ENCODE data around the gene LRRN3. TPM values are rescaled to one million over a fixed set of nuclear protein-coding genes. Genes with fewer than 3 reads are reported as not detected.

LRRN3 gene
- total and polyA plus RNA-seq, 12 donors: 10.7 to 109 (median 55.1) TPM

DNA sequence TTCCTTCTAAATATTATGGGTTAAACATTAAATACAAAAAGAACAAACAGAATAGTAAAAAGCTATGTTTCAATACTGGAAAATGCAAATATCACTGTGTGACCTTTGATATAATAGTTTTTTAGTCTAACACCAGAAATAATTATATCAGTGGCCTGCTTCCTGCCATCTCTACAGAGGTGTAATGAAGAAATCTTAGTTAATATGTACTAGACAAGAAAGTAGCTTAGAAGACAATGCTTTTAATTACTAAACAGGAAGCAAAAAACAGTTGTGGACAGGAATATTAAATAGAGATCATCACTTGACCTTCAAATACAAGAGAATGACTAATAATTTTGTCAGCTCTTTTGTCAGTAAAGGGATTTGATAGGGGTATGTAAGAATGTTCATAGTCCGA, 47.4 kb upstream of the LRRN3 start:
- intact Hi-C loops (cut with DNase I): no loop called here
- 37 to 50% (median 49%) methylated on average over 1 of the region's 1 CpG for WGBS, 4 donors
- Histone ChIP-seq H3K36me3 (replicated peaks in 1 of 2) (no peaks in the 10 kb centered on the region), H3K4me3 (no peak overlapping the region), H3K4me1 (replicated peaks in 1 of 2) (peaks cover 0 to 11% of the 10 kb centered on the region in 2 donors), H3K27ac (no peak overlapping the region), H3K9me3 (replicated peaks in 1 of 3) (peaks cover 0 to 9% (median 0%) of the 10 kb centered on the region in 3 donors), H3K27me3 (no peaks in the 10 kb centered on the region)
- TF ChIP-seq, protein P1, sequence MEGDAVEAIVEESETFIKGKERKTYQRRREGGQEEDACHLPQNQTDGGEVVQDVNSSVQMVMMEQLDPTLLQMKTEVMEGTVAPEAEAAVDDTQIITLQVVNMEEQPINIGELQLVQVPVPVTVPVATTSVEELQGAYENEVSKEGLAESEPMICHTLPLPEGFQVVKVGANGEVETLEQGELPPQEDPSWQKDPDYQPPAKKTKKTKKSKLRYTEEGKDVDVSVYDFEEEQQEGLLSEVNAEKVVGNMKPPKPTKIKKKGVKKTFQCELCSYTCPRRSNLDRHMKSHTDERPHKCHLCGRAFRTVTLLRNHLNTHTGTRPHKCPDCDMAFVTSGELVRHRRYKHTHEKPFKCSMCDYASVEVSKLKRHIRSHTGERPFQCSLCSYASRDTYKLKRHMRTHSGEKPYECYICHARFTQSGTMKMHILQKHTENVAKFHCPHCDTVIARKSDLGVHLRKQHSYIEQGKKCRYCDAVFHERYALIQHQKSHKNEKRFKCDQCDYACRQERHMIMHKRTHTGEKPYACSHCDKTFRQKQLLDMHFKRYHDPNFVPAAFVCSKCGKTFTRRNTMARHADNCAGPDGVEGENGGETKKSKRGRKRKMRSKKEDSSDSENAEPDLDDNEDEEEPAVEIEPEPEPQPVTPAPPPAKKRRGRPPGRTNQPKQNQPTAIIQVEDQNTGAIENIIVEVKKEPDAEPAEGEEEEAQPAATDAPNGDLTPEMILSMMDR (IDR thresholded peaks at IDR 0.05): no peak
- no peak for TF ChIP-seq POLR2A (IDR thresholded peaks at IDR 0.05)
- DNase-seq: no peak

DNA sequence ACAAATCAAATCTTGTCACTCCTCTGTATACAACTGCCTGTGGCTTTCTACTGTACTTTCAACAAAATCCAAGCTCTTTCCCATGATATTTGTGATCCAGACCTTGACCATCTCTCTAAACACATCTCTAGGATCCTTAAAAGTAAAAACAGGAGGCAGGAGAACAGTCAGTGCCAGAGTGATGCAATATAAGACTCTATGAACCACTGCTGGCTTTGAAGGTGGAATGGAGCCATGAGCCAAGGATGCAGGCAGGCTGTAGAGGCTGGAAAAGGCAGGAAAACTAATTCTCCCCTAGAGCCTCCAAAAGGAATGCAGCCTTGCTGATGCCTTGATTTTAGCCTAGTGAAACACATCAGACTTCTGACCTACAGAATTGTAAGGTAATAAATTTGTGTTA, 45.5 kb upstream of the LRRN3 start:
- Histone ChIP-seq H3K27me3 (no peaks in the 10 kb centered on the region), H3K4me3 (no peak overlapping the region), H3K9me3 (replicated peaks in 1 of 3) (peaks cover 0 to 9% (median 0%) of the 10 kb centered on the region in 3 donors), H3K36me3 (replicated peaks in 1 of 2) (no peaks in the 10 kb centered on the region), H3K4me1 (replicated peaks in 1 of 2) (peaks cover 0 to 11% of the 10 kb centered on the region in 2 donors), H3K27ac (no peak overlapping the region)
- intact Hi-C loops (cut with DNase I): no loop called here
- DNase-seq: peak in 4 of 7 donors; percentile 18 to 32 (median 26)
- TF ChIP-seq POLR2A (IDR thresholded peaks at IDR 0.05): no peak
- TF ChIP-seq, protein P1 (IDR thresholded peaks at IDR 0.05): no peak

DNA sequence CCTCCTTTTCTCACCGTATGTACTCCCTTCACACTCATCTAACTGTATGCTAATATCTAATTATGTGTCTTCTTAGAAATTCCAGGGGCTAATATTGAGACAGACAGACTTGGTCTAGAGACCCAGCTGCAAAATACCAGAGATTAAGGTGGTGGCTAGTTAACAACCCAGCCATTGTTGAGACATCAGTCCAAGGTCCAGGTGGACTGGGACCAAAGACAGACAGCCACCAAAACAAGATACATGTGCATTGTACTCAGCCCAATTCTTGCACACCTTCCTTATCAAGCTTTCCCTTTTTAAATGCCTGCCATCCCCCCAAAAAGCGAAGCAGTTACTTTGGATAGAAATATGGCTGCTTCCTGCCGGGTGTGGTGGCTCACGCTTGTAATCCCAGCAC, 43.3 kb upstream of the LRRN3 start:
- no peak for TF ChIP-seq POLR2A (IDR thresholded peaks at IDR 0.05)
- TF ChIP-seq, protein P1 (IDR thresholded peaks at IDR 0.05): no peak
- intact Hi-C loops (cut with DNase I): no loop called here
- WGBS, 4 donors: 87 to 95% (median 90%) methylated on average over 4 of the region's 4 CpGs

DNA sequence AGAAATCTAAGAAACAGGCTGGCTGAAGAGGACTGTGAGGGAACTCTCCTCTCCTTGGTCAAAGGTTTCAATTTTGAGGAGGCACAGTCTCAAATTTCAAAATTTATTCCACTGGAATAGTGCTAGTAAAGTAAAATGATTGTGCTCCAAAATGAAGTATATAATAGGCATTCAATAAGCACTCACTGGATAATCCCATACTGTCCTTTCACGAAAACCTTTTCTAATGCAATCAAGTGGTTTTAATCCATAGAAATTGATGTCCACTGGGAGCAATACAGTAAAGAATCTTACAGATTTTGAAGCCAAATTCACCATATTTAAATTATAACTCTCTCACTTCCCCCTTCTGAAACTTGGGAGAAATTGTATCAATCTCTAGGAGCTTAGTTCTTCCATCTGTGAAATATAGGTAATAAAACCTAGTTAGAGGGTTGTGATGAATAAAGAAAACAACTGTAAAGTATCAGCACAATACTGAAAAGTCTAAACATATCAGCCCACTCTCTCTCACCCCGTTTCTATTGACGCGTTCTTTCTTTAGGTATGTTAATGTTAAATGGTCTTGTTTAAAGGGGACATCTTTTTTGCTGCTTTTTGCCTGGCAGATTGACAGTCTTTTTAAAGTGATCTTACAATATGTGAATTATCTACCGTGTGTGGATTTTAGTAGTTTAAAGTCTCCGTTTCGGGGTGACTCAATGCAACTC, 40.8 kb upstream of the LRRN3 start:
- H3K27me3 ChIP-seq: no peaks in the 10 kb centered on the region
- DNase-seq: no peak
- 70 to 85% (median 79%) methylated on average over 7 of the region's 7 CpGs for WGBS, 4 donors
- peaks cover 0 to 9% (median 0%) of the 10 kb centered on the region in 3 donors for H3K9me3 ChIP-seq (replicated peaks in 1 of 3)
- peaks cover 0 to 4% of the 10 kb centered on the region in 2 donors for H3K4me1 ChIP-seq (replicated peaks in 1 of 2)
- intact Hi-C loops (cut with DNase I): no loop called here
- no peak overlapping the region for H3K27ac ChIP-seq
- H3K4me3 ChIP-seq: no peak overlapping the region
- H3K36me3 ChIP-seq (replicated peaks in 1 of 2): no peaks in the 10 kb centered on the region
- no peak for TF ChIP-seq POLR2A (IDR thresholded peaks at IDR 0.05)
- TF ChIP-seq, protein P1 (IDR thresholded peaks at IDR 0.05): no peak

More for the DNA sequence above, 43.3 kb upstream of the LRRN3 start:
- peaks cover 0 to 9% (median 0%) of the 10 kb centered on the region in 3 donors for H3K9me3 ChIP-seq (replicated peaks in 1 of 3)
- H3K4me3 ChIP-seq: no peak overlapping the region
- no peak for DNase-seq
- no peaks in the 10 kb centered on the region for H3K27me3 ChIP-seq
- H3K27ac ChIP-seq: no peak overlapping the region
- H3K4me1 ChIP-seq (replicated peaks in 1 of 2): peaks cover 0 to 11% of the 10 kb centered on the region in 2 donors
- H3K36me3 ChIP-seq (replicated peaks in 1 of 2): no peaks in the 10 kb centered on the region
